SK-N-SH (cell line): ENCODE results near the gene EML3. TPM values are rescaled to one million over a fixed set of nuclear protein-coding genes. Genes with fewer than 3 reads are reported as not detected.

Source experiments
- CTCF ChIA-PET: fragments of 300-600, 350-600 bp; formaldehyde crosslinking; extraction: SDS; loops from one replicate; lab custom pipeline; 2021; lab: Yijun Ruan, JAX
- POLR2A ChIA-PET: fragments of 350-600 bp; sonication (Branson Sonifier 250); formaldehyde crosslinking; extraction: SDS; loops from one replicate; lab custom pipeline; 2020; ENCODE audit warnings: antibody characterized with exemption, inconsistent platforms; lab: Yijun Ruan, JAX
- DNase-seq: peaks from one replicate; pipeline ENCODE4 v3.0.0; 2012
- H2AFZ ChIP-seq: fragments of 200-600 bp; sonication (generic); 2 replicates; pipeline ENCODE4 v1.8.1; 2016; ENCODE audit warnings: antibody characterized with exemption, mild to moderate bottlenecking, low read depth
- H3F3A ChIP-seq: fragments of 200-600 bp; sonication (generic); replicated peaks from 2 replicates; pipeline ENCODE3; 2016; ENCODE audit warnings: antibody characterized with exemption, mild to moderate bottlenecking; ENCODE audit not compliant: insufficient read depth
- H3K27ac ChIP-seq, 2 experiments: fragments of 200-500 bp in 1 of 2; fragments of 200-600 bp in 1 of 2; sonication (Bioruptor generic) in 1 of 2; sonication (generic), shearing (Covaris generic) in 1 of 2; 2 replicates each; pipeline versions ENCODE4 v1.5.1 to v1.6.1; 2014 to 2016; ENCODE audit warnings: low read depth in 2 of 2, inconsistent platforms in 1 of 2, low read length in 1 of 2, mild to moderate bottlenecking in 1 of 2, mixed read lengths in 1 of 2
- H3K27me3 ChIP-seq: fragments of 200-600 bp; sonication (generic), shearing (Covaris generic); 2 replicates; pipeline ENCODE4 v1.6.1; 2016; ENCODE audit warnings: mixed run types; ENCODE audit not compliant: insufficient read depth
- H3K36me3 ChIP-seq, 2 experiments: fragments of 200-500 bp in 1 of 2; fragments of 200-600 bp in 1 of 2; sonication (Bioruptor generic) in 1 of 2; sonication (generic) in 1 of 2; replicated peaks in 1 of 2; 2 replicates each; pipeline versions ENCODE3 to v1.5.1; 2014 to 2016; ENCODE audit warnings: low read length in 1 of 2, mild to moderate bottlenecking in 1 of 2; ENCODE audit not compliant: insufficient read depth in 2 of 2, control insufficient read depth in 1 of 2
- H3K4me1 ChIP-seq, 2 experiments: fragments of 200-500 bp in 1 of 2; fragments of 200-600 bp in 1 of 2; sonication (Bioruptor generic) in 1 of 2; sonication (generic), shearing (Covaris generic) in 1 of 2; 2 replicates each; pipeline versions ENCODE4 v1.5.1 to v1.6.1; 2014 to 2016; ENCODE audit warnings: low read depth in 1 of 2, low read length in 1 of 2, mixed run types in 1 of 2; ENCODE audit not compliant: insufficient read depth in 2 of 2, control insufficient read depth in 1 of 2
- H3K4me2 ChIP-seq: fragments of 200-600 bp; sonication (generic), shearing (Covaris generic); 2 replicates; pipeline ENCODE4 v1.6.1; 2017; ENCODE audit warnings: mixed run types
- H3K4me3 ChIP-seq, 2 experiments: fragments of 200-500 bp in 1 of 2; fragments of 200-600 bp in 1 of 2; sonication (Bioruptor generic) in 1 of 2; sonication (generic), shearing (Covaris generic) in 1 of 2; 2 replicates each; pipeline versions ENCODE4 v1.5.1 to v1.8.1; 2014 to 2016; ENCODE audit warnings: low read depth in 2 of 2, inconsistent platforms in 1 of 2, low read length in 1 of 2, mild to moderate bottlenecking in 1 of 2, mixed read lengths in 1 of 2, moderate library complexity in 1 of 2
- H3K79me2 ChIP-seq: fragments of 200-600 bp; sonication (generic); 2 replicates; pipeline ENCODE4 v1.8.1; 2017; ENCODE audit warnings: mild to moderate bottlenecking; ENCODE audit not compliant: insufficient read depth
- H3K9ac ChIP-seq: fragments of 200-600 bp; sonication (generic); 2 replicates; pipeline ENCODE4 v1.6.1; 2017; ENCODE audit warnings: mixed run types
- H3K9me2 ChIP-seq: fragments of 200-600 bp; sonication (generic); 2 replicates; pipeline ENCODE4 v1.6.1; 2017; ENCODE audit warnings: mixed run types
- H3K9me3 ChIP-seq: fragments of 200-600 bp; sonication (generic); 2 replicates; pipeline ENCODE4 v1.6.1; 2017; ENCODE audit warnings: mixed run types, mild to moderate bottlenecking, moderate library complexity
- H4K20me1 ChIP-seq: fragments of 200-600 bp; sonication (generic); 2 replicates; pipeline ENCODE4 v1.6.1; 2017; ENCODE audit warnings: mild to moderate bottlenecking, mixed run types; ENCODE audit not compliant: insufficient read depth
- CHD2 ChIP-seq: fragments of 150-350 bp; IDR thresholded peaks from 2 replicates; pipeline ENCODE4 v1.6.1; 2018; ENCODE audit warnings: low read length; ENCODE audit not compliant: partially characterized antibody
- FOXM1 ChIP-seq: IDR thresholded peaks from 2 replicates; pipeline ENCODE4 v1.4.0; 2012; ENCODE audit warnings: low read depth, mild to moderate bottlenecking
- GATA2 ChIP-seq: sonication (generic); formaldehyde crosslinking; IDR thresholded peaks from 2 replicates; pipeline ENCODE4 v1.5.0; 2020; ENCODE audit warnings: mild to moderate bottlenecking, missing genetic modification reagents
- JUND ChIP-seq: IDR thresholded peaks from 2 replicates; pipeline ENCODE4 v1.4.0; 2012
- NRF1 ChIP-seq: IDR thresholded peaks from 2 replicates; pipeline ENCODE4 v1.6.1; 2012; ENCODE audit warnings: low read depth, mild to moderate bottlenecking, low read length
- POLR2AphosphoS5 ChIP-seq: IDR thresholded peaks from 2 replicates; pipeline ENCODE4 v1.6.1; 2012; ENCODE audit warnings: low read depth, low read length
- RAD21 ChIP-seq: IDR thresholded peaks from 2 replicates; pipeline ENCODE4 v1.6.1; 2012; ENCODE audit warnings: mild to moderate bottlenecking, low read length
- RFX5 ChIP-seq: IDR thresholded peaks from 2 replicates; pipeline ENCODE4 v1.6.1; 2012; ENCODE audit warnings: mild to moderate bottlenecking, improper control_type of control experiment, low read length
- SMC3 ChIP-seq: IDR thresholded peaks from 2 replicates; pipeline ENCODE4 v1.6.1; 2012; ENCODE audit warnings: low read depth, low read length, improper control_type of control experiment
- YY1 ChIP-seq: IDR thresholded peaks from 2 replicates; pipeline ENCODE4 v1.4.0; 2012; ENCODE audit warnings: low read depth, mild to moderate bottlenecking
- WGBS: methylation state at CpG from one replicate; pipeline ENCODE4 v1.1.6; 2017; ENCODE audit warnings: low lambda C conversion rate; 5-methylcytosine and 5-hydroxymethylcytosine counted together
- polyA plus RNA-seq, 3 experiments: library from polyadenylated mRNA; depleted of rRNA; stranded (reverse); fragments of >200 nt; gene quantifications; 2 replicates each; pipeline ENCODE4 v1.2.3, GENCODE V29; 2012
- TF ChIP-seq, protein P1 (sequence below): IDR thresholded peaks from 2 replicates; pipeline ENCODE4 v1.4.0; 2012; ENCODE audit warnings: low read depth, borderline replicate concordance
- TF ChIP-seq, protein P2 (sequence below): IDR thresholded peaks from 2 replicates; pipeline ENCODE4 v1.6.1; 2012; ENCODE audit warnings: mild to moderate bottlenecking, low read depth, low read length, moderate library complexity
- TF ChIP-seq, protein P3 (sequence below): IDR thresholded peaks from 2 replicates; pipeline ENCODE4 v1.4.0; 2012; ENCODE audit warnings: low read depth
- TF ChIP-seq, protein P4 (sequence below): fragments of 150-350 bp; IDR thresholded peaks from 2 replicates; pipeline ENCODE4 v1.6.1; 2017; ENCODE audit warnings: antibody characterized with exemption, low read length, low read depth, borderline replicate concordance
- TF ChIP-seq, protein P5 (sequence below): IDR thresholded peaks from 2 replicates; pipeline ENCODE4; 2012
- TF ChIP-seq, protein P6 (sequence below): IDR thresholded peaks from 2 replicates; pipeline ENCODE4 v1.4.0; 2012; ENCODE audit warnings: low read depth, borderline replicate concordance

The EML3 gene
- polyA plus RNA-seq, 1 of the 3 experiments (the other 2 are of a cell fraction), result 43.0 TPM

DNA sequence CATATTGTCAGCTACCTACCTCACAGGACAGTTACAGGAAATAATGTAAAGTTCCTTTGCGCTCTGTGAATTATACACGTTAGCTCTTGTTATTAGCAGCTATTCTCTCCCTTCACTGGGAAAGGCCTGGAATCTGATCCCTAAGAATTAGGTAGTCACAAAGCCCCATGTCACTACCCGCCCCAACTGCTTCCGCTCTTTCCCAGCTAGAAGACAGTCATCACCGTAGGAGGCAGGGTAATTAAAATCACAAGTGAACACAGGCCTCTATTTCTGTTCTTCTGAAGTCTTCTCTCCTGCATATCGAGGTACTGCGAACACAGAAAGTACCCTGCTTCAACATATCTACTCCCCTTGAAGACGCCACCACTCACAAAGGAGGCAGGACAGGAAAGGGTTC lies 53.4 kb downstream of the EML3 start (continued):
- TF ChIP-seq, protein P1, sequence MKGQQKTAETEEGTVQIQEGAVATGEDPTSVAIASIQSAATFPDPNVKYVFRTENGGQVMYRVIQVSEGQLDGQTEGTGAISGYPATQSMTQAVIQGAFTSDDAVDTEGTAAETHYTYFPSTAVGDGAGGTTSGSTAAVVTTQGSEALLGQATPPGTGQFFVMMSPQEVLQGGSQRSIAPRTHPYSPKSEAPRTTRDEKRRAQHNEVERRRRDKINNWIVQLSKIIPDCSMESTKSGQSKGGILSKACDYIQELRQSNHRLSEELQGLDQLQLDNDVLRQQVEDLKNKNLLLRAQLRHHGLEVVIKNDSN, result no peak
- TF ChIP-seq JUND, result no peak
- TF ChIP-seq NRF1, result no peak
- TF ChIP-seq, protein P2, sequence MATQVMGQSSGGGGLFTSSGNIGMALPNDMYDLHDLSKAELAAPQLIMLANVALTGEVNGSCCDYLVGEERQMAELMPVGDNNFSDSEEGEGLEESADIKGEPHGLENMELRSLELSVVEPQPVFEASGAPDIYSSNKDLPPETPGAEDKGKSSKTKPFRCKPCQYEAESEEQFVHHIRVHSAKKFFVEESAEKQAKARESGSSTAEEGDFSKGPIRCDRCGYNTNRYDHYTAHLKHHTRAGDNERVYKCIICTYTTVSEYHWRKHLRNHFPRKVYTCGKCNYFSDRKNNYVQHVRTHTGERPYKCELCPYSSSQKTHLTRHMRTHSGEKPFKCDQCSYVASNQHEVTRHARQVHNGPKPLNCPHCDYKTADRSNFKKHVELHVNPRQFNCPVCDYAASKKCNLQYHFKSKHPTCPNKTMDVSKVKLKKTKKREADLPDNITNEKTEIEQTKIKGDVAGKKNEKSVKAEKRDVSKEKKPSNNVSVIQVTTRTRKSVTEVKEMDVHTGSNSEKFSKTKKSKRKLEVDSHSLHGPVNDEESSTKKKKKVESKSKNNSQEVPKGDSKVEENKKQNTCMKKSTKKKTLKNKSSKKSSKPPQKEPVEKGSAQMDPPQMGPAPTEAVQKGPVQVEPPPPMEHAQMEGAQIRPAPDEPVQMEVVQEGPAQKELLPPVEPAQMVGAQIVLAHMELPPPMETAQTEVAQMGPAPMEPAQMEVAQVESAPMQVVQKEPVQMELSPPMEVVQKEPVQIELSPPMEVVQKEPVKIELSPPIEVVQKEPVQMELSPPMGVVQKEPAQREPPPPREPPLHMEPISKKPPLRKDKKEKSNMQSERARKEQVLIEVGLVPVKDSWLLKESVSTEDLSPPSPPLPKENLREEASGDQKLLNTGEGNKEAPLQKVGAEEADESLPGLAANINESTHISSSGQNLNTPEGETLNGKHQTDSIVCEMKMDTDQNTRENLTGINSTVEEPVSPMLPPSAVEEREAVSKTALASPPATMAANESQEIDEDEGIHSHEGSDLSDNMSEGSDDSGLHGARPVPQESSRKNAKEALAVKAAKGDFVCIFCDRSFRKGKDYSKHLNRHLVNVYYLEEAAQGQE, result no peak
- TF ChIP-seq, protein P3, sequence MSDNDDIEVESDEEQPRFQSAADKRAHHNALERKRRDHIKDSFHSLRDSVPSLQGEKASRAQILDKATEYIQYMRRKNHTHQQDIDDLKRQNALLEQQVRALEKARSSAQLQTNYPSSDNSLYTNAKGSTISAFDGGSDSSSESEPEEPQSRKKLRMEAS, result no peak
- TF ChIP-seq FOXM1, result no peak

DNA sequence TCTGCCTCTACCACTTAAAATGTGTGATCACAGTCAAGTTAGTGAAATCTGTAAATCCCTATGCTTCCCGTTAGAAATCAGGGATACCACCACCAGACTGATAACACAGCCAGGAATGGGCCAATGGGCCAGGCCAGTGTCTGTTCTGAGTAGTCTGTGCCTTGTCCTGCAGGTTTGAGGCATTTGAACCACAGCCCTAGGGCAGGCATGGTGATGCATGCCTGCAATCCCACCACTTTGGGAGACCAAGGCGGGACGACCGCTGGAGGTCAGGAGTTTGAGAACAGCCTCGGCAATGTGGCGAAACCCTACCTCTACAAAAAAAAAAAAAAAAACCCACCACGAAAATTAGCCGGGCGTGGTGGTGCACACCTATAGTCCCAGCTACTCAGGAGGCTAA lies 53.9 kb downstream of the EML3 start:
- Histone ChIP-seq H3K9ac (no peak overlapping the region), H3K27ac (no peak overlapping the region), H2AFZ (no peak overlapping the region), H3F3A (peaks cover 84% of the 10 kb centered on the region), H3K9me2 (no peaks in the 10 kb centered on the region), H3K36me3 (peaks cover 39 to 45% of the 10 kb centered on the region in 2 experiments), H3K4me3 (no peak overlapping the region), H3K4me1 (peaks cover 34 to 62% of the 10 kb centered on the region in 2 experiments), H3K4me2 (no peak overlapping the region), H3K79me2 (peaks cover 45% of the 10 kb centered on the region)
- ChIA-PET CTCF (interaction anchor here (3.1 to 11.8 kb wide), 3 partner anchors 15 to 164 kb away, joined by 12 to 90 read pairs (median 51); no protein-coding TSS in a partner anchor), POLR2A (interaction anchor here (1.1 kb wide), 1 partner anchor 15 kb away, joined by 4 read pairs; no protein-coding TSS in a partner anchor)
- DNase-seq, result no peak
- 94% methylated on average over 9 of the region's 9 CpGs for WGBS
- no peak for TF ChIP-seq YY1
- no peak for TF ChIP-seq GATA2
- no peak for TF ChIP-seq RFX5
- TF ChIP-seq, protein P4, sequence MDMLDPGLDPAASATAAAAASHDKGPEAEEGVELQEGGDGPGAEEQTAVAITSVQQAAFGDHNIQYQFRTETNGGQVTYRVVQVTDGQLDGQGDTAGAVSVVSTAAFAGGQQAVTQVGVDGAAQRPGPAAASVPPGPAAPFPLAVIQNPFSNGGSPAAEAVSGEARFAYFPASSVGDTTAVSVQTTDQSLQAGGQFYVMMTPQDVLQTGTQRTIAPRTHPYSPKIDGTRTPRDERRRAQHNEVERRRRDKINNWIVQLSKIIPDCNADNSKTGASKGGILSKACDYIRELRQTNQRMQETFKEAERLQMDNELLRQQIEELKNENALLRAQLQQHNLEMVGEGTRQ, result no peak
- TF ChIP-seq, protein P5, sequence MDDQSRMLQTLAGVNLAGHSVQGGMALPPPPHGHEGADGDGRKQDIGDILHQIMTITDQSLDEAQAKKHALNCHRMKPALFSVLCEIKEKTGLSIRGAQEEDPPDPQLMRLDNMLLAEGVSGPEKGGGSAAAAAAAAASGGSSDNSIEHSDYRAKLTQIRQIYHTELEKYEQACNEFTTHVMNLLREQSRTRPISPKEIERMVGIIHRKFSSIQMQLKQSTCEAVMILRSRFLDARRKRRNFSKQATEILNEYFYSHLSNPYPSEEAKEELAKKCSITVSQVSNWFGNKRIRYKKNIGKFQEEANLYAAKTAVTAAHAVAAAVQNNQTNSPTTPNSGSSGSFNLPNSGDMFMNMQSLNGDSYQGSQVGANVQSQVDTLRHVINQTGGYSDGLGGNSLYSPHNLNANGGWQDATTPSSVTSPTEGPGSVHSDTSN, result no peak
- no peak for TF ChIP-seq RAD21
- TF ChIP-seq SMC3, result no peak
- TF ChIP-seq POLR2AphosphoS5, result no peak
- no peak for TF ChIP-seq CHD2
- TF ChIP-seq, protein P6, sequence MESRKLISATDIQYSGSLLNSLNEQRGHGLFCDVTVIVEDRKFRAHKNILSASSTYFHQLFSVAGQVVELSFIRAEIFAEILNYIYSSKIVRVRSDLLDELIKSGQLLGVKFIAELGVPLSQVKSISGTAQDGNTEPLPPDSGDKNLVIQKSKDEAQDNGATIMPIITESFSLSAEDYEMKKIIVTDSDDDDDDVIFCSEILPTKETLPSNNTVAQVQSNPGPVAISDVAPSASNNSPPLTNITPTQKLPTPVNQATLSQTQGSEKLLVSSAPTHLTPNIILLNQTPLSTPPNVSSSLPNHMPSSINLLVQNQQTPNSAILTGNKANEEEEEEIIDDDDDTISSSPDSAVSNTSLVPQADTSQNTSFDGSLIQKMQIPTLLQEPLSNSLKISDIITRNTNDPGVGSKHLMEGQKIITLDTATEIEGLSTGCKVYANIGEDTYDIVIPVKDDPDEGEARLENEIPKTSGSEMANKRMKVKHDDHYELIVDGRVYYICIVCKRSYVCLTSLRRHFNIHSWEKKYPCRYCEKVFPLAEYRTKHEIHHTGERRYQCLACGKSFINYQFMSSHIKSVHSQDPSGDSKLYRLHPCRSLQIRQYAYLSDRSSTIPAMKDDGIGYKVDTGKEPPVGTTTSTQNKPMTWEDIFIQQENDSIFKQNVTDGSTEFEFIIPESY, result no peak
- TF ChIP-seq, all 33 proteins: peak for 0
- Histone ChIP-seq H4K20me1 (peaks cover 14% of the 10 kb centered on the region), H3K27me3 (no peaks in the 10 kb centered on the region), H3K9me3 (no peaks in the 10 kb centered on the region)
